GM21528 (cell line): ENCODE results near the gene ZNF836.
"Not testable (repeated sequence)": the region's sequence is repeated elsewhere in the genome, so short reads cannot be mapped to it uniquely, and the experiment has no call there.

ENCODE experiments used
- ATAC-seq: cut with Tn5 transposase; IDR thresholded peaks from one replicate; pipeline ENCODE4 v1.9.1; 2021; ENCODE audit warnings: mild to moderate bottlenecking, moderate library complexity; ENCODE audit not compliant: unreplicated experiment, low FRiP score

ZNF836 gene

GRCh38 chr19:52171321-52172169 lies at the start of gene ZNF836:
Gene ZNF836 (minus strand): TSS chr19:52171621. CDS start chr19:52168072, 3,549 bp downstream.
- peak; percentile 68 for ATAC-seq

- ATAC-seq = no peak
Observed at GRCh38 chr19:52221031-52221430, 49.6 kb upstream of the ZNF836 start.

GRCh38 chr19:52219611-52220010 lies 48.2 kb upstream of the ZNF836 start:
- no peak for ATAC-seq

- no peak for ATAC-seq
Observed at GRCh38 chr19:52217576-52217975, 46.2 kb upstream of the ZNF836 start.

- no peak for ATAC-seq
Observed at GRCh38 chr19:52216401-52216800, 45.0 kb upstream of the ZNF836 start.

- ATAC-seq = no peak
Observed at GRCh38 chr19:52214241-52214640, 42.8 kb upstream of the ZNF836 start.

- no peak for ATAC-seq
Observed at GRCh38 chr19:52212572-52213255, 41.3 kb upstream of the ZNF836 start.

- no peak for ATAC-seq
Observed at GRCh38 chr19:52211926-52212571, 40.6 kb upstream of the ZNF836 start.

- ATAC-seq = no peak
Observed at GRCh38 chr19:52211203-52211602, 39.8 kb upstream of the ZNF836 start.

GRCh38 chr19:52206481-52206880 lies 35.1 kb upstream of the ZNF836 start:
- ATAC-seq = no peak

- ATAC-seq = not testable (repeated sequence)
Observed at GRCh38 chr19:52200755-52201391, 29.5 kb upstream of the ZNF836 start.

- no peak for ATAC-seq
Observed at GRCh38 chr19:52200044-52200443, 28.6 kb upstream of the ZNF836 start.

GRCh38 chr19:52198678-52199077 lies 27.3 kb upstream of the ZNF836 start:
- ATAC-seq = no peak

GRCh38 chr19:52197964-52198363 lies 26.5 kb upstream of the ZNF836 start:
- no peak for ATAC-seq

GRCh38 chr19:52196256-52196967 lies 25.0 kb upstream of the ZNF836 start:
- no peak for ATAC-seq

- ATAC-seq = no peak
Observed at GRCh38 chr19:52191951-52192350, 20.5 kb upstream of the ZNF836 start.

- no peak for ATAC-seq
Observed at GRCh38 chr19:52191389-52191788, 20.0 kb upstream of the ZNF836 start.

- ATAC-seq = no peak
Observed at GRCh38 chr19:52190487-52191293, 19.3 kb upstream of the ZNF836 start.

GRCh38 chr19:52189735-52190486 lies 18.5 kb upstream of the ZNF836 start, which contains the start of gene PPP2R1A:
Gene PPP2R1A (plus strand): TSS chr19:52190052. CDS start chr19:52190097, 45 bp downstream.
- peak; percentile 92 for ATAC-seq
